T-helper 2 cell treated with Interferon-gamma antibody and Interleukin-4, amounts not matched to agents 100 ng/mL and 5 ng/mL, for 36 hours (primary cell): ENCODE data around the gene CHTOP. TPM values are rescaled to one million over a fixed set of nuclear protein-coding genes. Genes with fewer than 3 reads are reported as not detected.

Source experiments
- intact Hi-C: fragments of 100-400 bp; cut with micrococcal nuclease; formaldehyde crosslinking; loops from one replicate; pipeline ENCODE4 v1.15.1; 2023
- total RNA-seq: library from RNA; stranded (reverse); gene quantifications from 2 replicates; pipeline ENCODE4 v1.2.3, GENCODE V29; 2022

CHTOP gene, protein sequence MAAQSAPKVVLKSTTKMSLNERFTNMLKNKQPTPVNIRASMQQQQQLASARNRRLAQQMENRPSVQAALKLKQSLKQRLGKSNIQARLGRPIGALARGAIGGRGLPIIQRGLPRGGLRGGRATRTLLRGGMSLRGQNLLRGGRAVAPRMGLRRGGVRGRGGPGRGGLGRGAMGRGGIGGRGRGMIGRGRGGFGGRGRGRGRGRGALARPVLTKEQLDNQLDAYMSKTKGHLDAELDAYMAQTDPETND
- 98.9 and 101 TPM in 2 replicates for total RNA-seq

DNA sequence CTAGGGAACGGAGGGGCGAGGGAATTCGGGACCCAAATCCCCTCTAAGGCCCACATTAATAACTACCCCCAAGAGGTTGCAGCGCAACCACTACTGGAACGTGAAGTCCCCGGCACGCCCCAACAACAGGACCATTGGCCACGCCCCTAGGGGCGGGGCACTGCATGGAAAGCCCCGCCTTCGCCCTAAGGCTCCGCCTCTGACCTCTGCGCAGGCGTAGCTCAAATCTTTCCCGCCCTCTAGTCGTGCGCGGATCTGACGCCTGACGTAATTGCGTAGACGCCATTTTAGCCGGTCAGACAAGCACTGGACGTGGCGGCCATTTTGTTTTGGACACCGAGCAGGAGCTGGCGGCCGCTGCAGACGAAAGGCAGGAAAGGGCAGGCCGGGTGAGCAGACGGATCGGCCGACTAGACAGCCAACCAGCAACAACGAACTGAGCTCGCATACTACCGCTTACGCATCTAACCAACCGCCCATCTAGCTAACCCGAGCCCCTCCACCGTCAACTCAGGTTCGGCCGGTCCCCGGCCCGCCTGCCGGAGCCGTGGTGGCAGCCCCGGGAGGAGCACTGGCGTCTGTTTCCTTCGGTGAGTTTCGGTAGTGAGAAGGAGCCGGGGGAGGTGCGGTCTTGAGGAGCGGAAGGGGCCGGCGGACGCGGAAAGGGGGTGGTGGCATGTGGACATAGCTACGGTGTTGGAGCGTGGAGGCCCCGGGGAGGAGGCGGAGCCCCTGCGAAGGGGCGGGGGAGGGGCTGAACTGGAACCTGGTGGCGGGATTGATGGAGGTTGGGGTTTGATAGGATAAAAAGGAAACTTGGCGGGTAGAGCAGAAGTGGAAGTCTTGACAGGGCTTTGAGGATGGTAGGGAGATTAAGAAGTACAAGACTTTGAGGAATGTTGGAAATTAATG lies at the start of gene CHTOP:
Gene CHTOP, plus strand, starts transcription at position 313 of the 912 bp plus-strand sequence. CDS start 2,523 bp downstream, outside the sequence.
- intact Hi-C loops = loop anchor here (1.0 to 2.0 kb wide), 4 partner anchors 24 to 99 kb away; partner anchors contain the start of genes INTS3, S100A6 and SNAPIN

DNA sequence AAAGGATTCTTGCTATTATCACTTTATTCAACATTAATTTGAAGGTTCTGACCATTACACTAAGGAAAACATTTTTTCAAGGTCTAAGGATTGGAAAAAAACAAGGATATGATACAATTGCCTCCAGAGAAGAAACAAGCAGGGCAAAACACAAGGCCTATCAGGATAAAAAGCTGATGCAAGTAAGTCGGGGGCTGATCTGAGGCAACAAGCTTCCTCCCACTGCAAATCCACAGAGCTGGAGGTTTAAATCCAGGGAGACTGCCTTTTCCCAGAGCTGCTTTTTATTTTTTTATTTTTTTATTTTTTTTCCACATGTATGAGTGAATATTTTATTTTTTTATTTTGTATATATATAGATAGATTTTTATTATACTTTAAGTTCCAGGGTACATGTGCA lies 48.9 kb upstream of the CHTOP start:
- intact Hi-C loops = loop anchor here (10.0 kb wide), 1 partner anchor 610 kb away; the partner anchor contains the start of gene SPRR4

DNA sequence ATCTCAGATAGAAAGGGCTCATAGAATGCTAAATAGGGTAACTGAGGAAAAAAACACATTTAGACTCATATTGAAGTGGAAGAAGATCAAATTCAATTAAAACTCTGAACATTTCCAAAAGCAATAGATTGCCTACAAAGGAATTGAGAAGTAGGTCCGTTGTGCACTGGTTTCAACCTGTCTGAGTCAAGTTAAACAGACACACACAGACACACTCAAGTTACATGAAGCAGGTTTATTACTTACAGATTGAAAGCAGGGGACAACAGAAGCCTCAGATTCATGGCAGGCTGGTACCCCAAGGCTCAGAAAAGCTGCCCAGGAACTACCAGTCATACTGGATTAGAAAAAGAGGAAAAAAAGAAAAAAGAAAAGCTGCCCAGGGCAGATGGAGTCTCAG lies 47.5 kb upstream of the CHTOP start:
- intact Hi-C loops = loop anchor here (10.0 kb wide), 1 partner anchor 612 kb away; the partner anchor contains the start of gene SPRR4

DNA sequence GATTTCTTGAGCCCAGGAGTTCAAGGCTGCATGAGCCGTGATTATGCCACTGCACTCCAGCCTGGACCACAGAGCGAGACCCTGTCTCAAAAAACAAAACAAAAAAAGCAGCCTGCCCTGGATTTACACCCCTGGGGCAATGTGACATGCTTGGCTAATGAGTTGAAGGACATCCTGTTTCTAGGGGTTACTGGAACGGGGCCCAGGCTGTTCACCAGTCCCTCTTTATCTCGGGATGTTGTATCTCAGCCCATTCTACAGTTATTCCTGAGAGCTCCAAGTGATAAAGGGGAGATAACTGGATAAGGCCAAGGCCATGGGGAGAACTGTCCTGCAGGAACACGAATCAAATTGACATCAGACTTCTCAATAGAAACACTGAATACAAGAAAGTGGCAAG lies 46.6 kb upstream of the CHTOP start:
- intact Hi-C loops = loop anchor here (10.0 kb wide), 1 partner anchor 613 kb away; the partner anchor contains the start of gene SPRR4

DNA sequence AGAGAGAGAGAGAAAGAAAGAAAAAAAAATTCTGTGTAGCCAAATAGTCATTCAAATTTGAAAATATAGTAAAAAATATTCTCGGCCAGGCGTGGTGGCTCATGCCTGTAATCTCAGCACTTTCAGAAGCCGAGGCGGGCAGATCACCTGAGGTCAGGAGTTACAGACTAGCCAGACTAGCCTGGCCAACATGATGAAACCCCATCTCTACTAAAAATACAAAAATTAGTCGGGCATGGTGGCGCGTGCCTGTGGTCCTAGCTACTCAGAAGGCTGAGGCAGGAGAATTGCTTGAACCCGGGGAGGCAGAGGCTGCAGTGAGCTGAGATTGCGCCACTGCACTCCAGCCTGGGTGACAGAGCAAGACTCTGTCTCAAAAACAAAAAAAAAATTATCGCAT lies 45.8 kb upstream of the CHTOP start:
- intact Hi-C loops = loop anchor here (10.0 kb wide), 1 partner anchor 613 kb away; the partner anchor contains the start of gene SPRR4

DNA sequence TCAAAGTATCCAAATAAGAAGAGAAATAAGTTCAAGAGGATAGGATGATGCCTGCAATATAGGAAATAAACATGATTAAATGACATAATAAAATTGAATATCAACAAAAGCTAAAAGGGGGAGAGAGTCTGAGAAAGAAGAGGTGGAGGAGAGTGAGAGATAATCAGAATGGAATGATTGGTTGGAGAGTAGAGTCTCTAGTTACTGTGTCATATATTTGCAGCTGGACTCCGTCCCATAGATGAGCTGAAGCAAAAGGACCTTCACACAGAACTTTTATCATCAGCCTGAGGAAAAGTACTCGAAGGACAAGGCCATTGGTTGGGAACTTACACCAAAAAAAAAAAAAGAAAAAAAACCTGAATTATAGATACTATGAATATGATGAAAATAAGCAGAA lies 45.4 kb upstream of the CHTOP start:
- intact Hi-C loops = loop anchor here (10.0 kb wide), 1 partner anchor 614 kb away; the partner anchor contains the start of gene SPRR4

DNA sequence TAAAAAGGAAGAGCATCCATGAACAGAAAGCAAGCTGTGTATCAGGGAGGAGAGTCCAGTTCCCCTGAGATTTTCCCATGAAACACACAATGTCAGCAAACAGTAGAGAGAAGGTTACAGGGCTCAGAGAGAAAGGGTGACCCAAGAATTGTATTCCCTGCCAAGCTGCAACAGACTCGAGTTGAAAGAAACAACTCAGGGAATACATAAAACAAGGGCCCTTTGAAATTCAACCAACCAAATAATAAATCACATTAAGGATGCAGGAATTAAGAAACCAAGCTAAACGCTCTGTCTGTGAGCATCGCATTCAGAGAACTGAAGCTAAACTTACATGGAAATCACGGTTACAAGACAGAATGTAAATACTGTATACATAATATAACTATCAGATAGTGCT lies 41.1 kb upstream of the CHTOP start:
- intact Hi-C loops = no loop called here

DNA sequence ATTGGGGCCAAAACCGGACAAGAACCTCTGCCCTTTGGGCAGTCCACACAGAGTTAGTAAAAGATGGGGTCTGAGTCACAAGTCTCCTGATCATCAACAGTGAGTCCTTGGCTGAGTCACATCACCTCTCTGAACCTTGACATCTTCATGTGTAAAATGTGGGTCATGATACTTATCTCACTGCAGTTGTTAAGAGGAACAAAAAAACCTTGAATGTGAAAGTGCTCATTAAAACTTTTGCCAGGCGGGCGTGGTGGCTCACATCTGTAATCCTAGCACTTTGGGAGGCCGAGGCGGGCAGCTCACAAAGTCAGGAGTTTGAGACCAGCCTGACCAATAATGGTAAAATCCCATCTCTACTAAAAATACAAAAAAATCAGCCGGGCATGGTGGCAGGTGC lies 36.7 kb upstream of the CHTOP start:
- intact Hi-C loops = no loop called here

DNA sequence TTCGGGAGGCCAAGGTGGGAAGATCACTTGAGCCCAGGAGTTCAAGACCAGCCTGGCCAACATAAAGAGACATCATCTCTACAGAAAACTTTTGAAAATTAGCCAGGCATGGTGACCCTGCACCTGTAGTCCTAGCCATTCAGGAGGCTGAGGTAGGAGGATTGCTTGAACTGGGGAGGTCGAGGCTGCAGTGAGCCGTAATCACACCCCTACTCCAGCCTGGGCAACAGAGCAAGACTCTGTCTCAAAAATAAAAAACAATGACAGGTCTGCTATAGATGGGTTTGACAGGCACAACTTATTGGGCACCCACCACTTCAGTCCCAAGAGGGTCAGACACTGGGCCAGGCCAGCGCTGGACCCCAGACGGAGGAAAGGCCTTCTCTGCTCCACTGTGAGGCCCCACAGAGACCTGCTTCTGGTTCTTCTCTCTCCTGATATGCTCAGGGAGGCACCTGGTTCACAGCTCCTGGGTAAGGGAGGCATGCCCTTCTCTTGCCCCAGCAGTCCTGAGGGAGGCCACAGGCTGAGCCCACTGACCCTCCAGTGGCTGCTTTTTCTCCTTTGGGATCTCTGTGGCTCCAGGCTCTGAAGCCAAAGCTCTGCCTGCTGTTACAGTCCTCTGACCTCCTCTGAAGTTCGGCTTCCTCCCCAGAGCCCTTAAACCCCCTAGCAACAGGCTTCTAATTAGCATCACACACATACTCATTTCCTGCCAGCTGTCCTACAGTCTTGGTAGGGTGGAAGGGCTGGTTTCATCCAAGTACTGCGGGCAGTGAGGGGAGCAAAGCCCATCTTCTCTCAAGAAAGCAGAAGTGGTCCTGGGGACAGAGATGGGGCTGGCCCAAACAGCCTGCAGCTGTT lies 35.3 kb upstream of the CHTOP start:
- intact Hi-C loops = no loop called here

DNA sequence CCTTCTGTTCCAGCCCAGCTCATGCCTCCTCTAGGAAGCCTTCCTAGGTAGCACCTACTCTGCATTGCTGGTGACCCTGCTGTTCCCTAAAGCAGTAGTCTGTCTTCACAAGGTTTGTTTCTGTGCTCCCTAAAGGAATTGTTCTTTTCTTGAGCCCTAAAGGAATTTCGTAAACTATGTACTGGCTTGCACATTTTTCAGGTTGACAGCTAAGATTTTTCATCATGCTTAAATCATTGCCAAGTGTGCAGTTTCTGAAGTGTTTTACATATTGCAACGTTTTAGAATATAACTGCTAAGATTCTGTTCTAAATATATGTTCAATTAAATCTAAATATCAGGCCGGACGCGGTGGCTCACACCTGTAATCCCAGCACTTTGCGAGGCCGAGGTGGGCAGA lies 34.0 kb upstream of the CHTOP start:
- intact Hi-C loops = no loop called here

DNA sequence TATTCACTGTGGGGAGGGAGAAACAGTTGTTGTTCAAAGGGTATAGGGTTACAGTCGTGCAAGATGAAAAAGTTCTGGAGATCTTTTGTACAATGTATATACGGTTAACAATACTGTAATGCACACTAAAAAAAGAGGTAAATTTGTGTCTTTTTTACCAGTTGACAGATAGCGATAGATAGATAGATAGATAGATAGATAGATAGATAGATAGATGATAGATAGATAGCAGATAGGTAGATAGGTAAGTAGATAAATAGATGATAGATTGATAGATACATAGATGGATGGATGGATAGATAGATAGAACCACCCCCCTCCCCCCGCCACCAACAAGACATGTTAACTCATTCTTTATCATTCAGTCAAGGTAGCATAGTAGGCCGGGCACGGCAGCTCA lies 31.1 kb upstream of the CHTOP start:
- intact Hi-C loops = no loop called here

DNA sequence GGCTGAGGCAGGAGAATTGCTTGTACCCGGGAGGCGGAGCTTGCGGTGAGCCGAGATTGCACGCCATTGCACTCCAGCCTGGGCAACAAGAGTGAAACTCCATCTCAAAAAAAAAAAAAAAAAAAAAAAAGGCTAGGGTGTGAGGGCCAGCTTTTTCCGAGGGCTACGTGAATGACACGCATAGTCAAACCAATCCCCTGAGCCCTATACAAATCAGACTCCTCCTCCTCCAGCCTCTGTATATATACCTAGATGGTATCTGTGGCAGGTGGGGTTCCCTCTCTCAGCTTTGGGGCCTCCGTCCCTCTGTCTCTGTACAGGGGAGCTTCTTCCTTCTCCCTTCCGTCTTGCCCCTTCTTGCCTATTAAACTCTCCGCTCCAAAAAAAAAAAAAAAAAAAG lies 27.7 kb upstream of the CHTOP start:
- intact Hi-C loops = no loop called here

DNA sequence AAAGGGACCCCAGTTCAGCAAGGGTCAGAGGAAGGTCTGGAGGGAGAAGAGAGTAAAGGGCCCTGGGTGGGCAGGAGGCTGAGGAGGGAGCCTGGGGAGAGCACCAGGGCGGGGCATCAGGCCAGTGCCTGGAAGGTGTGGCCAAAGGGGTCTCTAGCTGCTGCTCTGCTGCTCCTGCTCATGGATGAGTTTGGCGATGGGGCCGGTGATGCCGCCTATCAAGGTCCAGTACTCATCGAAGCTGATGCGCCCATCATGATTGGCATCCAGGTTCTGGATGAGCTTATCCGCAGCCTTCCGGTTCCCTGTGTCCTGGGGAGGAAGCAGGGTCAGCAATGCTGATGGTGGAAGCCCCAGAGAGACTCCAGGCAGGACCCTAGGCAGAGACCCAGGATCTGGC lies 26.5 kb upstream of the CHTOP start:
- intact Hi-C loops = no loop called here

DNA sequence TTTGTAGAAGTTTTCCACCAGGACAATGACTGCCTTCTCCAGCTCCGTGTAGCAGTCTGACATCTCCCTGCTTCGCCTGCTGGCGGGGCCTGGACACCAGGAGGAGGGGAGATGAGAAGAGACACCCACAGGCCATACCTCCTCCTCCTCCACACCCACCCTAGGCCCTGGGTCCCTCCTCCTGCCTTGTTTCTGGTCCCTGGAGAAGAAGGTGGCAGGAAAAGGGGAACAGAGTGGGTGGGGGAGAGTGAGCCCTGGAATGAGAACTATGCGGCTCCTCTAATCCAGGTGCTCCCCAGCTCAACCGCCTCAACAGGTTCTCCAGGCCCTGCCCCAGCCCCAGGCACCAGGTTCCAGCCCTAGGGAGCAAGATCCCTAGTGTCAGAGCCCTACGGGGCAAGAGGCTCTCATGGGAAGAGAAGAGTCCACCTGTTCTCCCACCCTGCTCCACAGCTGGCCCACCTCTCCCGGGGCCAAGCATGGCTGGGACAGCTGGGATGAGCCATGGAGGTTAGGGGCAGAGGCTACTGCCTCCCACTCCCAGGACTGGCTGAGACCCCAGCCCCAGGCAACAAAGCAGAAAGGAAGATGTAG lies 25.7 kb upstream of the CHTOP start:
- intact Hi-C loops = no loop called here

DNA sequence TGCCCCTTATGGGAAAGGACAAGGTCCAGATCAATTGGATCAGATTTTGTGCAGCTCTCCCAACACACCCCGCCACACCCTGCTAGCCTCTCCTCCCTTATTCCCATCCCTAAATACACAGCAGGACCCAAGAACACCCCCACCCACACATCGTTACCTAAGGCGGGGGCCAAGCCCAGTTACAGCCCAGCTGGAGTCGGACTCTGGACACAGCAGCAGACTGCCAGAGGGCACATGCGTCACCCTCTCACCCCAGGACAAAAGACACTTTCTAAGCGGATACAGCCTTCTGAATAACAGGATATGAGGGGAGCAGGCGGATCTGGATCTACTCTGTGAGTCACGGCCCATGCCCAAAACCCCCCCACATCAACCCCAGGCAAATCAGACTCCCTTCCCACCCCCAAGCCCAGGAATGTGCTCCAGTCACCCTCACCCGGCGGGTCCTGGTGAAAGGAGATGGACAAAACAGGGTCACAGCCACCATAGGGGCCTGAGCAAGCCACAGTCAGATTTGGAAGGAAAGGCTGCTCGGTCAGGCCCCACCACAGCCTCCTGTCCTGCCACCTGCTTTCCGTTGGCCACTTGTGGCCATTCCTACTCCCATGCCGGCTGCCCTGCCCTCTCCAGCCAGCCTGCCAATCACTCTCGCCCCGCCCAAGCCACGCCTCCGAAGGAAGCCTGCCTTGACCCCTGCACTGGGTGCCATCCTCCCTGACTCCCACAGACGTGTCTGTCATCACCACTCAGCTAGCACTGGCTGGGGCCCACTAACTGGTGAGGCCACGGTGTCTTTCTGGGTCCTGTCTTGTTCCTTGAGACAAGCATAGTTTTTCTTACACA lies 24.9 kb upstream of the CHTOP start:
- intact Hi-C loops = no loop called here

DNA sequence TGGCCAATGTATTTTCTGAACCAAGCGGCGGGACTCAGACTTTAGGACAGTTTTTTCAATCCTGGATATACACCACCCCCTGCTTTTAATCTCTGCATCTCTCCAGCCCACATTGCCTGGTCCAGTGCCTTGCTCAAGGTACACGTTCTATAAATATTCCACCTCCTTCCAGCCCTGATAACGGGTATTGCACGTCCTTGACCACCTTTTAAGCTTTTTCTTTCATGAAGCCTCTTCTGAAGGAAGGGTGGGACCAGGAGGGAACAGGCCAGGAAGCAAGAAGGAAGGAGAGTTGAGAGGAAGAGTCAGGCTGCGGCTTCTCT lies 24.3 kb upstream of the CHTOP start:
- intact Hi-C loops = no loop called here

DNA sequence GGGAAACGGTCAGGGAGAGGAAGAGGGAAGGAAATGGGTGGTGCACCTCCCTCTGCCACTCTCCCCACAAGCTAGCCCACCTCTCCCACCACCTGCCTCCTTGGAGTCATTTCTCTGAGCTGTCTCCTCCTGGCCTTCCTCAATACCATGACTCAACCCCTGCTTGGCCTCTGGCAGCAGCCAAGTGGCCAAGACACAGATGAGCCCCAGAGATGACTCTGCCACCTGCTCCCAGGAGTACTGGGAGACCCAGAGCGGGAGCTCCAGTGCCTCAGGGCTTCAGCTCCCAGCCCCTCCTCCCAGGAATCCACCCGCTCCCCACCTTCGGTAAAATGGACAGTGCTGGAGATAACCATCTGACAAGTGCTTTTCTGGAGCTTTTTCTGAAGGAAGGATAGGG lies 23.5 kb upstream of the CHTOP start:
- intact Hi-C loops = no loop called here

DNA sequence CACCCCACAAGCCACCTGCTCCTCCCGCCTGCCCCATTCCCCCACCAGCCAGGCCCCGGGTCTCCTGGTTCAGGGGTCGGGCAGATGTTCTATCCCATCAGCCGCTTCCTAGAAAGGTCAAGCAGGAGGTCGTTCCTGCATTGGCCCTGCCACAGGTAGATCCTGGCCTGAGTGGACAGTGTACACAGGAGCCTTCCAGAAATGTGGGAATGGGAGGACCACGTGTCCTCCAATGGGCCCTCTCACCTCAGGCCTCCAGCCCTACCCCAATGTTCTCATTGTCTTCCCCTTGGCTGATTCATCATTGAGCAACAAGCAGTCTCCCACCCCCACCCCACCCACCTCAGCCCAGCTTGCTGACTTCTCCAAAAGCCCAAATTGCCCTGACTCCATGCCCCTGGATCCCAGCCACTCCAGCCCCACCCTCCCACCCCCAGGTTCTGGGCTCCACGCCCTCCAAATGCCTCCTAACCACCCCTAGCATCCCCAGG lies 23.0 kb upstream of the CHTOP start:
- intact Hi-C loops = no loop called here

DNA sequence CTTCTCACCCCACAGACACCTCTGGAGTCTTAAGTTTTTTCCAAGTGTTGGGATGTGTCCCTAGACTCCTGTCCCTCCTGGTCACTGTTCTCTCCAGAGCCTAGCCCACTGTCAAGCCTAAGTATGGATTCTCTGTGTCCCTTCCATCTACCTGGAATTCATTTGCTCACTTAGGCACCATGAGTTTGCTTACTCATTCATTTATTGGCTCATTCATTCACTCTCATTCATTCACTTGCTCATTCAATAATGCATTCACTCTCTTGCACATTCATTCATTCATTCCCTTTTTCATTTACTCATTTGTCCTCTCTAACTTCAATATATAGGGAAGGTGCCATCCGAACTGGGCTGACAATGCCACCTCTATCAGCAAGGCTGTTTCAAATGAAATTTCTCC lies 22.5 kb upstream of the CHTOP start:
- intact Hi-C loops = no loop called here
